ENCODE data around the gene SMCO2.

DNA sequence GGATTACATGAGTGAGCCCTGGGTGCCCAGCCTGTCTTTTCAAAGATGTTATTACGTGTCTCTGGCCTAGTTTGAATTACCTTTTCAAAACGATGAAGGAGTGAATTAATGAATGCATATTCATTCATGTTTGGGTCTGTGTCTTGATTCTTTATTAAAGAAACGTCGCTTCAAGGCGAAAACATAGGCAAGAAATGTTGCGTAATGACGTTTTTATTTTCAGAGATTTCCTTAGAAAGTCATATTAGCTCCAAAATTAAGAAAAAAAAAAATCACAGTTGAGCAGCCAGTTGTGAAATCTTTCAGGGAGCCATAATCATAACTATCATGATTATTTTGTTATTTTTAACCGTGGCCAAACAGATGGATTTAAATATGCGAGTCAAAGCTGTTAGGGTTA lies 81.0 kb downstream of the SMCO2 start:
- TF ChIP-seq GATA2 (IDR thresholded peaks at IDR 0.05; ENCODE audit: low read depth, low read length) (no peak), GATA3 (IDR thresholded peaks at IDR 0.05; ENCODE audit: low read depth, low read length) (no peak)
